ENCODE data around the gene GTF2F1. TPM values are rescaled to one million over a fixed set of nuclear protein-coding genes. Genes with fewer than 3 reads are reported as not detected.

Gene GTF2F1
- polyA plus RNA-seq, 1 of the 3 experiments (the other 2 are of a cell fraction), result 104 TPM

DNA sequence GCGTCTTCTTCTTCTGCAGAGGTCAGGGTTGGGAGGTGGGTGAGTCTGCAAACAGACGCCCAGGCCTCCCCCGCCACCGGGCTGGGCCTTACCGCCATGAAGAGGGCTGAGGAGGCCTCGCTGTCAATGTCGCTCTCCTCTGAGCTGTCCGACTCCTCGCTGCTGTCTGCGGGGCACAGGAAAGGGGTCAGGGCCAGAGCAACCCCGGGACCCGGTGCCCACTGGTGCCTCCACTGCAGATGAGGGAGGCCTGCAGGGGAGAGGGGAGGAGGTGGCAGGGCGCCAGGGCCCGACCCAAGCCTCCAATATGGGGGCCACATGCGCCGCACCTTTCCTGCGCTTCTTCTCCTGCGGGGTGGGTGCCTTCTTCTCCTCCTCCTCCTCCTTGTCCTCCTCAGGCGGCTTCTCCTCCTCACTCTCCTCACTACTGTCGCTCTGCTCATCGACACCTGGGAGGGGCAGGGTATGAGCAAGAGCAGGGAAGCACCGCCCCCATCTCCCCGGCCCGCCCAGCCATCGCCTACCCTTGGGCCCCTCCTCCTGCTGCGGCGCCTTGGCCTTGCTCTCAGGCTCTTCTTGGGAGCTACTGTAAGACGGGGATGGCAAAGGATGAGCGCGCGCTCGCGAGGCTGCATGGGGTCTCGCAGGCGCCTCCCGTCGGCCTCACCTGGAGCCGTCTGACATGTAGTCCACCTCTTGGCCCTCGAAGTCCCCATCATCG is 11.8 kb downstream of the GTF2F1 start:
- TF ChIP-seq USF2 (IDR thresholded peaks at IDR 0.05; ENCODE audit: borderline replicate concordance, low read depth, low read length) (no peak), NFIC (IDR thresholded peaks at IDR 0.05; ENCODE audit: borderline replicate concordance) (no peak), ELF1 (IDR thresholded peaks at IDR 0.05) (no peak), MXI1 (IDR thresholded peaks at IDR 0.05; ENCODE audit: low read depth, low read length) (no peak), RFX5 (IDR thresholded peaks at IDR 0.05; ENCODE audit: low read length) (no peak), RAD21 (IDR thresholded peaks at IDR 0.05; ENCODE audit: low read length) (no peak), GABPA (IDR thresholded peaks at IDR 0.05; ENCODE audit: low read depth) (no peak), TAF1 (IDR thresholded peaks at IDR 0.05; ENCODE audit: borderline replicate concordance, low read depth, low read length) (no peak), FOSL2 (IDR thresholded peaks at IDR 0.05; ENCODE audit: borderline replicate concordance, low read depth) (no peak), RCOR1 (IDR thresholded peaks at IDR 0.05; ENCODE audit: low read length) (no peak), JUND (IDR thresholded peaks at IDR 0.05) (no peak), EP300 (IDR thresholded peaks at IDR 0.05; ENCODE audit: borderline replicate concordance in 1 of 2, low read depth in 1 of 2, low read length in 1 of 2) (no peak), IRF3 (IDR thresholded peaks at IDR 0.05; ENCODE audit: low read depth, low read length) (no peak), NRF1 (IDR thresholded peaks at IDR 0.05; ENCODE audit: low read depth, low read length) (no peak), POLR2AphosphoS5 (IDR thresholded peaks at IDR 0.05; ENCODE audit: low read depth, low read length) (no peak), TCF12 (IDR thresholded peaks at IDR 0.05) (no peak), CHD2 (IDR thresholded peaks at IDR 0.05; ENCODE audit: low read length, partially characterized antibody) (no peak)
- TF ChIP-seq, protein P1, sequence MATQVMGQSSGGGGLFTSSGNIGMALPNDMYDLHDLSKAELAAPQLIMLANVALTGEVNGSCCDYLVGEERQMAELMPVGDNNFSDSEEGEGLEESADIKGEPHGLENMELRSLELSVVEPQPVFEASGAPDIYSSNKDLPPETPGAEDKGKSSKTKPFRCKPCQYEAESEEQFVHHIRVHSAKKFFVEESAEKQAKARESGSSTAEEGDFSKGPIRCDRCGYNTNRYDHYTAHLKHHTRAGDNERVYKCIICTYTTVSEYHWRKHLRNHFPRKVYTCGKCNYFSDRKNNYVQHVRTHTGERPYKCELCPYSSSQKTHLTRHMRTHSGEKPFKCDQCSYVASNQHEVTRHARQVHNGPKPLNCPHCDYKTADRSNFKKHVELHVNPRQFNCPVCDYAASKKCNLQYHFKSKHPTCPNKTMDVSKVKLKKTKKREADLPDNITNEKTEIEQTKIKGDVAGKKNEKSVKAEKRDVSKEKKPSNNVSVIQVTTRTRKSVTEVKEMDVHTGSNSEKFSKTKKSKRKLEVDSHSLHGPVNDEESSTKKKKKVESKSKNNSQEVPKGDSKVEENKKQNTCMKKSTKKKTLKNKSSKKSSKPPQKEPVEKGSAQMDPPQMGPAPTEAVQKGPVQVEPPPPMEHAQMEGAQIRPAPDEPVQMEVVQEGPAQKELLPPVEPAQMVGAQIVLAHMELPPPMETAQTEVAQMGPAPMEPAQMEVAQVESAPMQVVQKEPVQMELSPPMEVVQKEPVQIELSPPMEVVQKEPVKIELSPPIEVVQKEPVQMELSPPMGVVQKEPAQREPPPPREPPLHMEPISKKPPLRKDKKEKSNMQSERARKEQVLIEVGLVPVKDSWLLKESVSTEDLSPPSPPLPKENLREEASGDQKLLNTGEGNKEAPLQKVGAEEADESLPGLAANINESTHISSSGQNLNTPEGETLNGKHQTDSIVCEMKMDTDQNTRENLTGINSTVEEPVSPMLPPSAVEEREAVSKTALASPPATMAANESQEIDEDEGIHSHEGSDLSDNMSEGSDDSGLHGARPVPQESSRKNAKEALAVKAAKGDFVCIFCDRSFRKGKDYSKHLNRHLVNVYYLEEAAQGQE (IDR thresholded peaks at IDR 0.05; ENCODE audit: low read depth, low read length), result no peak
- TF ChIP-seq, protein P2, sequence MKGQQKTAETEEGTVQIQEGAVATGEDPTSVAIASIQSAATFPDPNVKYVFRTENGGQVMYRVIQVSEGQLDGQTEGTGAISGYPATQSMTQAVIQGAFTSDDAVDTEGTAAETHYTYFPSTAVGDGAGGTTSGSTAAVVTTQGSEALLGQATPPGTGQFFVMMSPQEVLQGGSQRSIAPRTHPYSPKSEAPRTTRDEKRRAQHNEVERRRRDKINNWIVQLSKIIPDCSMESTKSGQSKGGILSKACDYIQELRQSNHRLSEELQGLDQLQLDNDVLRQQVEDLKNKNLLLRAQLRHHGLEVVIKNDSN (IDR thresholded peaks at IDR 0.05; ENCODE audit: borderline replicate concordance, low read depth), result no peak
- peaks cover 34 to 45% of the 10 kb centered on the region in 2 experiments for H3K36me3 ChIP-seq (replicated peaks in 1 of 2; ENCODE audit: control insufficient read depth in 1 of 2, insufficient read depth in 2 of 2, low read length in 1 of 2)
- H3K4me3 ChIP-seq (ENCODE audit: low read depth in 2 of 2, low read length in 1 of 2), result no peak overlapping the region
- whole genome bisulfite sequencing (ENCODE audit: low lambda C conversion rate), result 97% methylated on average over 30 of the region's 40 CpGs
- H3K27ac ChIP-seq (ENCODE audit: low read depth in 2 of 2, low read length in 1 of 2), result no peak overlapping the region
- no peak overlapping the region for H2AFZ ChIP-seq (ENCODE audit: low read depth)
- CTCF ChIA-PET, result no interaction called here
- H3K4me1 ChIP-seq (ENCODE audit: control insufficient read depth in 1 of 2, insufficient read depth in 2 of 2, low read depth in 1 of 2, low read length in 1 of 2), result peaks cover 0 to 6% of the 10 kb centered on the region in 2 experiments; a peak in 1 of 4 replicates
- DNase-seq, result no peak
- H3K9ac ChIP-seq, result no peak overlapping the region
- H4K20me1 ChIP-seq (ENCODE audit: insufficient read depth), result no peaks in the 10 kb centered on the region
- POLR2A ChIA-PET, result no interaction called here
- no peaks in the 10 kb centered on the region for H3K27me3 ChIP-seq (ENCODE audit: insufficient read depth)
- H3K79me2 ChIP-seq (ENCODE audit: insufficient read depth), result no peaks in the 10 kb centered on the region
- H3F3A ChIP-seq (replicated peaks; ENCODE audit: insufficient read depth), result peaks cover 22% of the 10 kb centered on the region
- no peak overlapping the region for H3K4me2 ChIP-seq
- H3K9me2 ChIP-seq, result no peaks in the 10 kb centered on the region
- no peaks in the 10 kb centered on the region for H3K9me3 ChIP-seq
